LHCN-M2 (cell line): ENCODE data around the gene SELENOI. TPM values are rescaled to one million over a fixed set of nuclear protein-coding genes. Genes with fewer than 3 reads are reported as not detected.
"Not testable (repeated sequence)": the region's sequence is repeated elsewhere in the genome, so short reads cannot be mapped to it uniquely, and the experiment has no call there.

ENCODE experiments used
- DNase-seq: peaks from one replicate; pipeline ENCODE4 v3.0.0-alpha.2; 2012; ENCODE audit warnings: low read depth
- polyA plus RNA-seq: library from polyadenylated mRNA; unstranded; fragments of >200 nt; gene quantifications from one replicate; pipeline ENCODE4 v1.2.1, GENCODE V29; 2012; ENCODE audit warnings: missing spikeins
- total RNA-seq: library from RNA; depleted of rRNA; stranded (reverse); fragments of >200 nt; gene quantifications from 2 replicates; pipeline ENCODE4 v1.2.3, GENCODE V29; 2014; rRNA removed

Gene SELENOI
- total RNA-seq, result 20.8 and 21.8 TPM in 2 replicates
- polyA plus RNA-seq, result 2.9 TPM

DNA sequence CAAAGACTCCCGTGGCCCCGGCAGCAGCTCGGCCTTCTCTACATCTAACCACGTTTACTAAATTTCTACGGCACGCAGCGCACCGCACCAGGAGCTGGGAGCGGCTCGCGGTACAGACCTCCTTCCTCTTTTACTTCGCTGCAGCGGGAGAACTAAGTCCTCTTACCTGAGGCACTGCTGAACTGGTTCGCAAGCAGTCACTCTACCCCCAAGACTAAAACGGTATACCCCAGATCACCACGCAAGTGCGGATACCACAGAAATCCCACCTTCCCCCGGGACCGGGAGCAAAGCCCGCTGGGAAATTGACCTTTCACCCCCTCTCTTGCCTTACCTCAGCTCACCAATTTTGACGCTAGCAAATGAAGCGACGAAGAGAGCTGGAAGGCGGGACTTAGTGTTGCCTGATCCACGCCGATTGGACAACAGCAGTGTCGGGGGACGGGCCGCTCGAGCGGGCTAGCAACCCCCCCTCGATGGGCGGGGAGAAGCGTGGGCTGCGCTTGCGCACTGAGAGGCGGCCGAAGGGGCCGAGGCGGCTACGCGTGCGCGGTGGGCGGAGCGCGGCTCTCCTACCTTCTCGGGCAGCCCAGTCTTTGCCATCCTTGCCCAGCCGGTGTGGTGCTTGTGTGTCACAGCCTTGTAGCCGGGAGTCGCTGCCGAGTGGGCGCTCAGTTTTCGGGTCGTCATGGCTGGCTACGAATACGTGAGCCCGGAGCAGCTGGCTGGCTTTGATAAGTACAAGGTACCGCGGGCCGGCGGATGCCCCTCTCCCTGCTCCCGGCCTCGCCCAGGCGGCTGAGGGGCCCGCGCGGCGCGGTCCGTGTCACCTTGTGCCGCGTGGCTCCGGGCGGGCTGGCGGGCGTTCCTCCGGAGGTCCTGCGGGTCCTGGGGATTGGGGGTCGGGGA lies at the start of gene SELENOI:
Gene SELENOI, plus strand, starts transcription at position 599 of the 909 bp plus-strand sequence. Its CDS starts 90 bp downstream, at position 689.
- DNase-seq, result peak; percentile 99

- DNase-seq, result no peak
These were observed 48.9 kb upstream of the SELENOI start for GRCh38 chr2:26297061-26297460.

GRCh38 chr2:26298286-26298637 lies 47.7 kb upstream of the SELENOI start:
- DNase-seq, result no peak

- peak; percentile 44 for DNase-seq
These were observed 47.1 kb upstream of the SELENOI start for GRCh38 chr2:26298638-26299393.

DNA sequence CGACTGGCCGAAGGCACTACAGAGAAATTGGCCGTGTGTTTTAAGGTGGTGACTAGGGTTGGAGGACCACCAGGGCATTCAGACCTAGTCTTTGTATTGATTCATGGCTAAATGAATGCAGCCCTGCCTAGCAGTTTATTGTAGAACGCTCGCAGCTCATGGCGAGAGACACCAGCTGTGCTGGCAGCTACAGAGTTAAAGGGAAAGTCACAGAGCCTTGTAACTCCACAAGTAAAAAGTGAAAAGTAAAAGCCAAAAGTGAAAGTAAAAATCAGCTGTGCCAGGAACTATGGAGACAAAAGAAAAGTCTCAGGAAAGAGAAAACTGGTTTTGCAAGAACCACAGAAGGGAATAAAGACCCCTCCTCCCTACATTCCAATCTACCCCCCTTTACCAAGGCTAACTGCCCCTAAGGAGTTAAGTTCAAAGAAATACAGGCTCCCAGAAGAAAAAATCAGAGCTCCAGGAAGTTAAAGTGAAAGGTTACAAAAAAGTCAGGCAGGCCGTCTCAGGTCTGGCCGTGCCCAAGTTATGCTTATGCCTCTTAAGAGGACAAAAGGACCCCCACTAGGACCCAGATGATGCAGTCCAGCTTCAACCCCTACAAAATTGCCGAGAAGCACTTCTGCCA lies 46.4 kb upstream of the SELENOI start:
- peak; percentile 83 for DNase-seq

DNA sequence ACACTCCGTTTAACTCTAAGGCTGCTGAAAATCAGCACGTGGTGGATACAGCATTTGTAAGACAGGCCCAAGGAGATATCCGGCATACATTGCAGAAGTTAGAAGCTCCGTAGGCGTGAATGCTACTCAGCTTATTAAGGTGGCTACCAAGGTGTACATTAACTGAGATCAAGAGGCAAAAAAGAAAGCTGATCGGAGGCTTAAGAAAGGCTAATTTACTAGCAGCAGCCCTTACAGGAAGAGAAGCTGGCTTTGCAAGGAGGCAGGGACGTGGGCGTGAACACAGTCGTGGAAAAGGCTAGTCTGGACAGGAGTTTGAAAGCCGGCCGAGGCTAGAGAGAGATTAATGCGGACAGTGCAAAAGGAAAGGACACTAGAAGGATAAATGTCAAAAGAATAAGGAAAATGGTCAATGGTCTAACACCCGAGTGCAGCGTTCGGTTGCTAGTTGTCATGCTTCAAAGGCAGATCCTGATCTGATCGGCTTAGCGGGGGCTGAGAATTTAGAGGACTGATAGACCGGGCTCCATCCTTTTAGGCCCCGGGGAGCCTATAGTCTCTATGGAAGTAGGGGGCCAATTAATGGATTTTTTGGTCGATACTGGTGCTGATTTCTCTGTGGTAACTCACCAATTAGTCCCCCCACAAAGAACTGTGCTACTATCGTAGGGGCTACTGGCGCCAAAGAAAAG lies 45.6 kb upstream of the SELENOI start:
- peak; percentile 37 for DNase-seq

DNA sequence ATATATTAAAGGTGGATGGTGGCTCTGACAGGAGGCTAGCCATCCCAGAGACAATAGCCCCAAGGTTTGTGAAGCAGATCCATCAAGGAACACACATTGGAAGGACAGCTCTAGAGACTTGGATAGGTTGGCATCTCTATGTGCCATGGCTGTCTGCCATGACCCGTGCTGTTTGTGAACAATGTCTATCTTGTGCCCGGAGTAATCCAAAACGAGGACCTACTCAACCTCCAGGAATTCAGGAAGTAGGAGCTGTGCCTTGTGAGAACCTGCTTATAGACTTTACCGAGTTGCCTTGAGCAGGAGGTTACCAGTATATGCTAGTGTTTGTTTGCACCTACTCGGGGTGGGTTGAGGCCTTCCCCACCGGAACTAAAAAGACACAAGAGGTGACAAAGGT lies 43.1 kb upstream of the SELENOI start:
- DNase-seq, result peak; percentile 13

DNA sequence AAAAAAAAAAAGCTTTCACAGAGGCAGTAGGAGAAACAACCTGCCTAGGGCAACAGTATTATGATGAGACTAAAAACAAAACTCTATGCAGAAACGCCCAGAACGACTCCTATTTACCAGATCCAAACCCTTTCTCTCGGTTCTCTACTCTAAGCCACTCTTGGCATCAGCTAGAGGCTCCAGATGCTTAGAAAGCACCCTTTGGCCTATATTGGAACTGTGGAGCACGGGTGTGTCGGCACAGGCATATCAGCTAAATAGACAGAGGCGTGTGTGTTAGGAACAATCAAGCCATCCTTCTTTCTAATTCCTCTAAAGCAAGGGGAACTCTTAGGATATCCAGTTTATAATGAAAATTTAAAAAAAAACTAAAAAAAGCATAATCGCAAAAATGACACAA lies 40.8 kb upstream of the SELENOI start:
- not testable (repeated sequence) for DNase-seq

- no peak for DNase-seq
These were observed 40.4 kb upstream of the SELENOI start for GRCh38 chr2:26305540-26305939.

DNA sequence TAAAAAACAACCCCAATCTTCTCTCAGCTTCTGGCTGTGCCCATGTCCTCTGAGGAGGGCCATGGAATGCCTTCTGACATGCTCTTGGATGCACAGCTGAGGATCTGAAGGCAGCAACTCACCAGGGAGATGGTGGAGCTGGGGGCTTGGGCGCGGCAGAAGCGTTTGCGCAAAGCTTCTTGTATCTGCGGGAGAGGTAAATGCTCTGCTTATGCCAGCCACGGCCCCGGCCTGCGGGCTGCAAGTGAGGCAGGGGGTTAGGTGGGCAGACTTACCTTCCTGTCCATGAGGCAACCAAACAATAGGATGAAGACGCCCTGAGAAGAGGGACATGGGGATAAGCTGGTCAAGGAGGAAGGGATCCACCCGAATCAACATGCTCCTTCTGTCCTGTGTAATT lies 36.0 kb upstream of the SELENOI start:
- DNase-seq, result no peak

DNA sequence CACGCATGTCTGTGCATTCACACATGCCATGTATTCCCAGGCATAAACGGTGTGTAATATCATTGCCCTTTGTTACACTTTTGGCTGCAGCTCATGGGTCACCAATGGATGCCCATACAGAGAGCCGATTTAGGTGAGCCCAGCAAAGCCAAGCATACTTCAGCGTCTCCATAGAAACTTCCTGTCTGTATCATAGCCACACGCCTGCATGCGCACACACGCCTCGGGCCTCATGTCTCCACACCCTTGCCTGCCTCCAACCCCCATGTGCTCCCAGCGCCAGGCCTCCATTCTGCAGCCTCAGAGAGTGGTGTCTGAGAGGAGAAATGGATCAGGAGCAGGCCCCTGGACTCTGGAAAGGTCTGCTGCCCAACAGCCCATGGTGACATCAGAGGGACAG lies 33.5 kb upstream of the SELENOI start:
- no peak for DNase-seq

- DNase-seq, result no peak
These were observed 32.5 kb upstream of the SELENOI start for GRCh38 chr2:26313446-26313845.

- no peak for DNase-seq
These were observed 31.7 kb upstream of the SELENOI start for GRCh38 chr2:26314243-26314642.

DNA sequence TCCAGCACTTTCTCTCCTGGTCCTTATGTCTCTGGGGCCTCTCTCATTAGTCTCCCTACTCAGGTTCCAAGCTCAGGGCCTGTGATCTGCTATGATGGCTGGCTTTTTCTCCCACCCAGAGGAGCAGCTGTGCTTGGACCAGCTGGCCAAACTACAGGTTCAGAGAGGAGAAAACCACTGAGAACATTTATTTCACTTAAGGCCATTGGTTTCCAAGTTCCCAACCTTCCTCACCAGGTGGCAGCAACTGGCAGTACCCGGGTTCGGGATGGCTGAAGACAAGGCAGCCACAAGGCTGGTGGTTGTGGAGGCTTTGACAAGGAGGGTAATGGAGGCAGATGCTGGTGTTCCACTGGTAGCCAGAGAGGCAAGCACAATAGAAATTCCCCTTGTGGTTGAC lies 29.9 kb upstream of the SELENOI start:
- peak; percentile 49 for DNase-seq

DNA sequence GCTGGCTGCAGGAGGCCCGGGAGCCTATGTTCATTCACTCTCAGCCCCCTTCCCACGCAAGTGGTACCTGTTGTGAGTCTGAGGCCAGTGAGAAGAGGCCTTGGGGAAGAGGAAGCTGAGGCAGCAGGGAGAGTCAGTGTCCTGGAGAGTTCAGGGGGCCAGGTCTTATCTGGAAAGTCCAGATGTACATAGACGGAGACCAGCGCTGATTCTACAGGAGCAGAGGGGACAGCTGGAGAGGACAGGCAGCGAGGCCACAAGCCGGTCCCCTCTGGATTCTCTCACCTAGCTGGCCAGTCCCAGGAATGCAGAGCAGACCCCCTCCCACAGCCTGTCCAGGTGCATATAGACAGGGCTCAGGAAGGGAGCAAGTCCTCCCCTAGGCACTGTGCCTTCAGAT lies 29.1 kb upstream of the SELENOI start:
- no peak for DNase-seq

DNA sequence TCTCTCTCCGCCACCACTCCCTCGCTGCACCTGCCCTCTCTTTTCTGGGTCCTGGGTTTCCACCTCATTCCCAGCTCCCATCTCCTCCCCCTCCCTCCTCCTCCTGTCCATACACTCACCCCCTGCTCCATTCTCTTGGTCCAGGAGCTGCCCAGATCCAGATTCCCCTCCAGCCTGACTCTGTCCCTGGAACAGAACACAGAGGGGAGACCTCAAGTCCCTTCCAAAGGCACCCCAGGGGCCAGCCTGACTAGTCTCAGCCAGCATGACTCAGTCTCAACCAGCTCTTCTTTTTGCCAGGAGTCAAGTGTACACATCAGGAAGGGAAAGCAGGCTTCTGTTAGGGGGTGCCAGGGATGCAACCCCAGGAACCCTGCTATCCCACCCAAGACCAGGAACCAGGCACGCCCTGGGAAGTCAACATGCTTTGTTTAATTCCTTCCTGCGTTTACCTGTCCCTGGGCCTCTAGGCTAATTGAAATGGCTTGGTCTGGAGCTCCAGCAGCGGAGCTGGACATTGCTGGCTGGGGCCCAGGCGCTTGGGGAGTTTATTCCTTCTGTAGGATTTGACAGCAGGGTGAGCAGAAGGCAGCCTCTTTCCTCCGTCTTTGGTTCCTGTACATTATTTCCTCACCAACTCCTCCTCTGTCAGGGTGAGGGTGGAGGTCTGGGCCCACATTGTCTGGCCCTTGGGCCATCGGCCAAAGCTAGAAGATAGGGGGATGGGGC lies 28.4 kb upstream of the SELENOI start:
- no peak for DNase-seq

DNA sequence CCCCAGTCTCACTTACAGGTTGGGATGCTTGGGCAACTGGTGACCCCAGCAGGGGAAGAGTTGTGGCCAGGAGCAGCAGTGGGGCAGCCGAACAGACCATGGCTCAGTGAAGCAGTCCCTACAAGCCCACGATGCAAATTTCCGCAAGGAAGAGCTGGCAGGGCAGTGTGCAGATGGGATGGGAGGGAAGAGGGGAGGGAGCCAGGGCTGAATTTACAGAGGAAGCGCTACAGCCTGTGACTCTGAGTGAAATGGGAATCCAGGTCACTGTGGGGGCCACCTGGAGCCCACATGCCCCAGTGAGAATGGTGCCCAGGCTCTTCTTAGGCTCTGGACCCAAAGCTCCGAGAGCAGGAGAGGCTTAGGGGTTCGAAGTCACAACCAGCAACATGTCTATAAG lies 27.0 kb upstream of the SELENOI start:
- no peak for DNase-seq

GRCh38 chr2:26324479-26324878 lies 21.5 kb upstream of the SELENOI start:
- not testable (repeated sequence) for DNase-seq

- DNase-seq, result peak; percentile 82
These were observed 21.0 kb upstream of the SELENOI start for GRCh38 chr2:26324903-26325302.

DNA sequence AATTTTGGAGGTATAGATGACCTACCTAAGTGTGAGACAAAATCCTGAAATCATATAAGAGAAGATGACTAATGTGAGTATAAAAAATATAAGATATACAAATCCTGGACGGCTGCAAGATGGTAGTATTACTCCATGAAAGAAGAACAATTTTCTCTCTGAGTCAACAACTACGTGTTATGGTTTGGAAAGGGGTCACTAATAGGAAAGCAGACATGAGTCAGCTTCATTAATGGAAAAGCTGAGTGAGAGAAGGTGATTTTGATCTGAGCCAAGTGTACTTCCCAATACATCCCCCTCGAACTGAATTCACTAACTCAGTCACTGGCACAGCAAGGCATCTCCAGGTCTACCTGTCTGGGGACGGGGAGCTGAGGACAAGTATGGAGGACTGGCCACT lies 20.1 kb upstream of the SELENOI start:
- peak; percentile 52 for DNase-seq

DNA sequence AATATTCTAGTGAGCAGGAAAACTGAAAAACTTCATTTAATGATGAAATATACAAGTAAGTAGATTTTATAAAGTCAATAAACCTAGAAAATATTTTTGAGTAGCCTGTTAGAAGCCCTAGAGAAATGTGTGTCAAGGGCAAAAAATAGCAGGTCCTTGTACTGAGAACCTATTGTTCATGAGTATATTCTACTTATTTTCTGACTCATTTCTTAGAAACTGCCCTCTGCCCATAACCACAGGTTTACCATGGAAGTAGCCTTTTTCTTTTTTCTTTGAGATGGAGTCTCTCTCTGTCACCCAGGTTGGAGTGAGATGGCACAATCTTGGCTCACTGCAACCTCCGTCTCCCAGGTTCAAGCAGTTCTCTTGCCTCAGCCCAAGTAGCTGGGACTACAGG lies 19.4 kb upstream of the SELENOI start:
- DNase-seq, result peak; percentile 40
